NOMO-1 treated with DMSO at 0.1 percent for 48 hours (cell line): Measurements from ENCODE around the gene NF2.
A peak's percentile ranks its signal among the peaks of the same experiment; 100 is the strongest.
"Not testable (repeated sequence)": the region's sequence is repeated elsewhere in the genome, so short reads cannot be mapped to it uniquely, and the experiment has no call there.

Experiments used
- DNase-seq: peaks from one replicate; lab custom pipeline; 2025; ENCODE audit not compliant: unreplicated experiment; lab: John Stamatoyannopoulos, UW

The NF2 gene

GRCh38 chr22:29603358-29604075, at the start of gene NF2:
Gene NF2 (plus strand): TSS chr22:29603633. CDS start chr22:29603999, 366 bp downstream.
- peak; percentile 99 for DNase-seq

GRCh38 chr22:29555065-29555644, 48.3 kb upstream of the NF2 start:
- no peak for DNase-seq

GRCh38 chr22:29559030-29559429, 44.4 kb upstream of the NF2 start:
- no peak for DNase-seq

- DNase-seq = no peak
These were observed 43.6 kb upstream of the NF2 start for GRCh38 chr22:29559853-29560252.

GRCh38 chr22:29563652-29564460, 39.6 kb upstream of the NF2 start:
- DNase-seq = no peak

- DNase-seq = not testable (repeated sequence)
These were observed 36.9 kb upstream of the NF2 start for GRCh38 chr22:29566513-29566912.

GRCh38 chr22:29567338-29567737, 36.1 kb upstream of the NF2 start:
- no peak for DNase-seq

GRCh38 chr22:29569011-29569678, 34.3 kb upstream of the NF2 start:
- DNase-seq = no peak

- no peak for DNase-seq
These were observed 33.0 kb upstream of the NF2 start for GRCh38 chr22:29570456-29570855.

- DNase-seq = no peak
These were observed 32.4 kb upstream of the NF2 start for GRCh38 chr22:29570912-29571549.

GRCh38 chr22:29574762-29575450, 28.5 kb upstream of the NF2 start:
- no peak for DNase-seq

GRCh38 chr22:29578462-29579200, 24.8 kb upstream of the NF2 start:
- no peak for DNase-seq

GRCh38 chr22:29580200-29580810, 23.1 kb upstream of the NF2 start:
- DNase-seq = no peak

GRCh38 chr22:29581799-29582198, 21.6 kb upstream of the NF2 start:
- no peak for DNase-seq

- no peak for DNase-seq
These were observed 18.5 kb upstream of the NF2 start for GRCh38 chr22:29584975-29585374.

- DNase-seq = not testable (repeated sequence)
These were observed 17.2 kb upstream of the NF2 start for GRCh38 chr22:29586193-29586705.

GRCh38 chr22:29587938-29588699, 15.3 kb upstream of the NF2 start:
- DNase-seq = no peak

- DNase-seq = no peak
These were observed 9.5 kb upstream of the NF2 start for GRCh38 chr22:29593923-29594322.
